Activated CD4-positive, alpha-beta T cell treated with anti-CD3 and anti-CD28 coated beads, Interleukin-2, amount 10 ng/mL, durations not matched to agents 24 days and 14 days (primary cell): ENCODE data around the gene PPP3CA. TPM values are rescaled to one million over a fixed set of nuclear protein-coding genes. Genes with fewer than 3 reads are reported as not detected.

Source experiments
- DNase-seq: peaks from one replicate; pipeline ENCODE4 v3.0.0; 2022
- H3K27ac Mint-ChIP-seq: one replicate; pipeline ENCODE4 v1.8.0; 2022; ENCODE audit warnings: mild to moderate bottlenecking, mixed read lengths
- H3K27me3 Mint-ChIP-seq: one replicate; pipeline ENCODE4 v1.8.0; 2022; ENCODE audit warnings: mixed read lengths
- H3K36me3 Mint-ChIP-seq: one replicate; pipeline ENCODE4 v1.8.0; 2022; ENCODE audit warnings: low read depth, mild to moderate bottlenecking, mixed read lengths
- H3K4me1 Mint-ChIP-seq: one replicate; pipeline ENCODE4 v1.8.0; 2021; ENCODE audit warnings: mixed read lengths
- H3K4me3 Mint-ChIP-seq: one replicate; pipeline ENCODE4 v1.8.0; 2022; ENCODE audit warnings: mild to moderate bottlenecking, moderate library complexity, mixed read lengths
- H3K9me3 Mint-ChIP-seq: one replicate; pipeline ENCODE4 v1.8.0; 2021; ENCODE audit warnings: mixed read lengths
- intact Hi-C: fragments of 100-400 bp; cut with micrococcal nuclease; formaldehyde crosslinking; loops from one replicate; pipeline ENCODE4 v1.15.1; 2023
- total RNA-seq: library from RNA; stranded (reverse); gene quantifications from 2 replicates; pipeline ENCODE4 v1.2.3, GENCODE V29; 2022

PPP3CA gene
- total RNA-seq, 1 donor from 2014 or later: 7.1 TPM

DNA sequence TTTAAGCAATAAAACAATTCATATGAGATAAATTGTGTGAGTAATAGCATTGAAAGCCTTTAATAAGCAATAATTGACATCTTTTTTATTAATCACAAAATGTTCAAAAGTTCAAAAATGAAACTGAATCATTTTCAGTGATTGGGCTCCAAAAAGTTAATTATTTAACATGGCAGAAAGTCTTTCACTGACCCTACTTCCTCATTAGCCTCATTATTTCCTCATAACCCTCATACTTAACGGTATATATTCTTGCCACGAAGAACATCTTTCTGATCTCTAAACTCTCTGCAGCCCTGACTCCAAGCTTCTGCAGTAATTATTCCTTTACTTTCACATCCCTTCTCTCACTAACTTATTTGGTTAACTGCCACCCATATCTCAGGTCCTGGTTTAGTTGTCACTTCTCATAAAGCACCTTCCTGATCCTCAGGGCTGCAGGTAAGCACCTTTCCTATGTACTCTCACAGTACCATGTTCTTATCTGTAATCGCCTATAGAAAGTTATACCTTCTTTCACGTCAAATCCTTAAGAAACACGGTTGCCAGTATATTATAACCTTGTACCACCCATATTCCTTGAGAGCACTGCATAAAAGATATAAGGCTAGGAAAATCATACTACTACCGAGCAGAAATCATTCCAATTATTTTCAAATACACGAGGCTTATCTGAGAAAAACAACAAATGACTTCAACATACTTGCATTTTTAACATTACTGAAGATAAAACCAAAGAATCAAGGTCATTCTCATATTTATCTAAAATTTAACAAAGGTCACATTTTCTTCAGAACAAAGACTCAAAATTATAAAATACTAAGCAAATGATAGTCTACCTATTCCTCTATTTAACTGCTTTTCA is 72.2 kb downstream of the PPP3CA start:
- intact Hi-C loops: no loop called here
- no peak overlapping the region for H3K4me3 Mint-ChIP-seq
- DNase-seq: no peak
- peaks cover 3% of the 10 kb centered on the region for H3K9me3 Mint-ChIP-seq
- H3K4me1 Mint-ChIP-seq: peaks cover 12% of the 10 kb centered on the region
- H3K27ac Mint-ChIP-seq: no peak overlapping the region
- H3K36me3 Mint-ChIP-seq: no peaks in the 10 kb centered on the region
- H3K27me3 Mint-ChIP-seq: peaks cover 7% of the 10 kb centered on the region

GRCh38 chr4:101271516-101271915 is 75.8 kb downstream of the PPP3CA start:
- Mint-ChIP-seq H3K4me3 (no peak overlapping the region), H3K27ac (no peak overlapping the region), H3K27me3 (peaks cover 10% of the 10 kb centered on the region), H3K4me1 (peaks cover 6% of the 10 kb centered on the region), H3K36me3 (no peaks in the 10 kb centered on the region), H3K9me3 (no peaks in the 10 kb centered on the region)
- no peak for DNase-seq
- intact Hi-C loops: no loop called here

- no peak for DNase-seq
- Mint-ChIP-seq H3K4me3 (no peak overlapping the region), H3K36me3 (no peaks in the 10 kb centered on the region), H3K4me1 (peaks cover 2% of the 10 kb centered on the region), H3K9me3 (no peaks in the 10 kb centered on the region), H3K27me3 (peaks cover 4% of the 10 kb centered on the region), H3K27ac (no peak overlapping the region)
- intact Hi-C loops: no loop called here
Observed at GRCh38 chr4:101269682-101270081, 77.6 kb downstream of the PPP3CA start.

DNA sequence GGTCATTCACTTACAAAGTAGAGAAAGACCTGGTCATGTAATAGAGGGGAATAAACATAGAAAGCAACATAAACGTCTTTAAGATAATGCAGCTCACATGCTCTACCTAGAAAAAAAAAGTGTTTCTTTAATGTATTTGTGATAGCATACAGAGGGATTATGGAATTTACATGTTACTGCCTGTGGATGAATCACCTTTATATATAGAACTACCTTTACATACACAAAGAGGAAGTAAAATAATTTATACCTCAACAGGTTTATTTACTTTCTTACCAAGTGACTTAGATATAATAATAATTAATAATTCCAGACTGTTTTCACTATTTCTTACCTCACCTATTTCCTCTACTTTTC is 81.5 kb downstream of the PPP3CA start:
- H3K4me1 Mint-ChIP-seq: peaks cover 2% of the 10 kb centered on the region
- DNase-seq: no peak
- H3K4me3 Mint-ChIP-seq: no peak overlapping the region
- H3K27me3 Mint-ChIP-seq: peaks cover 19% of the 10 kb centered on the region
- H3K27ac Mint-ChIP-seq: no peak overlapping the region
- no peaks in the 10 kb centered on the region for H3K36me3 Mint-ChIP-seq
- intact Hi-C loops: no loop called here
- H3K9me3 Mint-ChIP-seq: no peaks in the 10 kb centered on the region

- intact Hi-C loops: no loop called here
- Mint-ChIP-seq H3K36me3 (no peaks in the 10 kb centered on the region), H3K9me3 (no peaks in the 10 kb centered on the region), H3K27me3 (peaks cover 19% of the 10 kb centered on the region), H3K4me3 (no peak overlapping the region), H3K4me1 (peaks cover 2% of the 10 kb centered on the region), H3K27ac (no peak overlapping the region)
- no peak for DNase-seq
Observed at GRCh38 chr4:101264993-101265815, 82.1 kb downstream of the PPP3CA start.

GRCh38 chr4:101264512-101264911 is 82.8 kb downstream of the PPP3CA start:
- peaks cover under 1% of the 10 kb centered on the region for H3K4me1 Mint-ChIP-seq
- no peak for DNase-seq
- no peak overlapping the region for H3K27ac Mint-ChIP-seq
- no peaks in the 10 kb centered on the region for H3K36me3 Mint-ChIP-seq
- peaks cover 19% of the 10 kb centered on the region for H3K27me3 Mint-ChIP-seq
- no peak overlapping the region for H3K4me3 Mint-ChIP-seq
- intact Hi-C loops: no loop called here
- H3K9me3 Mint-ChIP-seq: no peaks in the 10 kb centered on the region

GRCh38 chr4:101262683-101263082 is 84.6 kb downstream of the PPP3CA start:
- H3K36me3 Mint-ChIP-seq: no peaks in the 10 kb centered on the region
- peaks cover 19% of the 10 kb centered on the region for H3K27me3 Mint-ChIP-seq
- intact Hi-C loops: no loop called here
- no peak overlapping the region for H3K27ac Mint-ChIP-seq
- H3K4me1 Mint-ChIP-seq: peaks cover 8% of the 10 kb centered on the region
- DNase-seq: no peak
- H3K4me3 Mint-ChIP-seq: no peak overlapping the region
- peaks cover 3% of the 10 kb centered on the region for H3K9me3 Mint-ChIP-seq

GRCh38 chr4:101259876-101260275 is 87.5 kb downstream of the PPP3CA start:
- no peak overlapping the region for H3K4me3 Mint-ChIP-seq

GRCh38 chr4:101258883-101259282 is 88.4 kb downstream of the PPP3CA start:
- no peak for DNase-seq
- intact Hi-C loops: no loop called here
- Mint-ChIP-seq H3K4me3 (no peak overlapping the region), H3K27ac (no peak overlapping the region), H3K27me3 (peaks cover 13% of the 10 kb centered on the region), H3K9me3 (peaks cover 3% of the 10 kb centered on the region), H3K36me3 (no peaks in the 10 kb centered on the region), H3K4me1 (peaks cover 8% of the 10 kb centered on the region)

More at GRCh38 chr4:101259876-101260275, 87.5 kb downstream of the PPP3CA start:
- peaks cover 19% of the 10 kb centered on the region for H3K27me3 Mint-ChIP-seq
- no peak for DNase-seq
- intact Hi-C loops: no loop called here
- peaks cover 8% of the 10 kb centered on the region for H3K4me1 Mint-ChIP-seq
- peaks cover 3% of the 10 kb centered on the region for H3K9me3 Mint-ChIP-seq
- H3K27ac Mint-ChIP-seq: no peak overlapping the region
- H3K36me3 Mint-ChIP-seq: no peaks in the 10 kb centered on the region

DNA sequence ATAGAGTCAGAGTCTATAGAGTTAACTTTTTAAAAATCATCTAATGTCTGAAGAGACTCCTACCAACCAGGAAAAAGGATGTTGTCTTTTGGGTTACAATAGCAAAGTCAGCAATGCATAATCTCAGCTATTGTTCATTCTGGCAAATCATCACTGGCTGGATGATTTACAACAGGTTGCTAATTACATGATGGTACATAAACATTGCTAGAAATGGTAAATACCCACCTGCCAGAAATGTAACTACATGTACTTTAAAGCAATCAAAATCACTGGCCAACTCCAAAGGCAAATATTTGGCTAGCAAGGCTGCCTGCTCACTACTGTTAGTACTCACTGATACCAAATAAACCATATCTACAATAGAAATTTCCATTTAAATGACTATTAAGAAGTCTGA is 91.1 kb downstream of the PPP3CA start:
- Mint-ChIP-seq H3K27ac (no peak overlapping the region), H3K4me3 (no peak overlapping the region), H3K9me3 (peaks cover 3% of the 10 kb centered on the region), H3K36me3 (no peaks in the 10 kb centered on the region), H3K27me3 (peaks cover 7% of the 10 kb centered on the region), H3K4me1 (peaks cover 8% of the 10 kb centered on the region)
- intact Hi-C loops: no loop called here
- no peak for DNase-seq

DNA sequence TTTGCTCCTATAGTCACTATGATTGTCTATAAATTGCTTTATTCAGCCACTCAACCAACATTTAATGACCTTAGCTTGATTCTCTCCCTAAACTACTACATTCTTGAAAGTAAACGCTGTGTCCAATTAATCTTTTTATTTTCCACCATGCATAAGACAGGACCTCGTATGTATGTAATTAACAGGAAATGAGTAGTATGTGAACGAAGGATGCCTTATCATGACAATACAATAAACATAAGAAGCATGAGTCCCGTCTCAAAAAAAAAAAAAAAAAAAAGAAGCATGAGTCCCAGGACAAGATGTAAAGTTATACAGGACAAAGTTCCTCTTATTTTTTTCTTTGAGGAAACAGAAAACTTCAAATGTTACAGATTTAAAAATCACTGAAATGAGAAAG is 92.5 kb downstream of the PPP3CA start:
- Mint-ChIP-seq H3K27ac (no peak overlapping the region), H3K4me3 (no peak overlapping the region), H3K36me3 (no peaks in the 10 kb centered on the region), H3K27me3 (peaks cover 3% of the 10 kb centered on the region), H3K4me1 (peaks cover 8% of the 10 kb centered on the region), H3K9me3 (peaks cover 3% of the 10 kb centered on the region)
- intact Hi-C loops: no loop called here
- DNase-seq: no peak

- intact Hi-C loops: no loop called here
- no peak for DNase-seq
- no peak overlapping the region for H3K4me3 Mint-ChIP-seq
- H3K36me3 Mint-ChIP-seq: no peaks in the 10 kb centered on the region
- H3K27ac Mint-ChIP-seq: no peak overlapping the region
- H3K4me1 Mint-ChIP-seq: no peaks in the 10 kb centered on the region
- H3K27me3 Mint-ChIP-seq: peaks cover 3% of the 10 kb centered on the region
- H3K9me3 Mint-ChIP-seq: no peaks in the 10 kb centered on the region
Observed at GRCh38 chr4:101253121-101253520, 94.2 kb downstream of the PPP3CA start.

GRCh38 chr4:101252721-101253120 is 94.6 kb downstream of the PPP3CA start:
- intact Hi-C loops: no loop called here

GRCh38 chr4:101251261-101251660 is 96.1 kb downstream of the PPP3CA start:
- Mint-ChIP-seq H3K4me1 (no peaks in the 10 kb centered on the region), H3K27ac (no peak overlapping the region), H3K27me3 (peaks cover 3% of the 10 kb centered on the region), H3K9me3 (no peaks in the 10 kb centered on the region), H3K4me3 (no peak overlapping the region), H3K36me3 (no peaks in the 10 kb centered on the region)
- DNase-seq: no peak
- intact Hi-C loops: no loop called here

More at GRCh38 chr4:101252721-101253120, 94.6 kb downstream of the PPP3CA start:
- no peaks in the 10 kb centered on the region for H3K9me3 Mint-ChIP-seq
- no peak overlapping the region for H3K27ac Mint-ChIP-seq
- H3K4me1 Mint-ChIP-seq: no peaks in the 10 kb centered on the region
- peaks cover 3% of the 10 kb centered on the region for H3K27me3 Mint-ChIP-seq
- no peak overlapping the region for H3K4me3 Mint-ChIP-seq
- H3K36me3 Mint-ChIP-seq: no peaks in the 10 kb centered on the region
- DNase-seq: no peak
